ENCODE data around the gene MEIS3.

DNA sequence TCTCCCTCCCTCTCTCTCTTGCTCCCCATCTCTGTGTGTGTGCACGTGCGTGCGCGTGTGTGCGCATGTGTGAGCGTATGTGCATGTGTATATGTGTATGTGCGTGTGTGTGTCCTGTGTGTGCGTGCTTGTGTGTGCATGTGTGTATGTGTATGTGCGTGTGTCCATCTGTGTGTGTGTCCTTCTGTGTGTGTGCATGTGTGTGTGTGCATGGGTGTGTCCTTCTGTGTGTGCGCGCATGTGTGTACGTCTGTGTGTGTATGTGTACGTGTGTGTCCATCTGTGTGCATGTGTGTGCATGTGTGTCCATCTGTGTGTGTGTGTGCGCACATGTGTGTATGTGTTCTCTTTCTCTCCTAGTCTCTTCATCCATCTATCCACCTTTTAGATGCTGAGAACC lies 40.1 kb upstream of the MEIS3 start:
- TF ChIP-seq EZH2 (IDR thresholded peaks at IDR 0.05; ENCODE audit: borderline replicate concordance, low read depth, low read length, poor library complexity, severe bottlenecking), result no peak
- TF ChIP-seq, protein P1, sequence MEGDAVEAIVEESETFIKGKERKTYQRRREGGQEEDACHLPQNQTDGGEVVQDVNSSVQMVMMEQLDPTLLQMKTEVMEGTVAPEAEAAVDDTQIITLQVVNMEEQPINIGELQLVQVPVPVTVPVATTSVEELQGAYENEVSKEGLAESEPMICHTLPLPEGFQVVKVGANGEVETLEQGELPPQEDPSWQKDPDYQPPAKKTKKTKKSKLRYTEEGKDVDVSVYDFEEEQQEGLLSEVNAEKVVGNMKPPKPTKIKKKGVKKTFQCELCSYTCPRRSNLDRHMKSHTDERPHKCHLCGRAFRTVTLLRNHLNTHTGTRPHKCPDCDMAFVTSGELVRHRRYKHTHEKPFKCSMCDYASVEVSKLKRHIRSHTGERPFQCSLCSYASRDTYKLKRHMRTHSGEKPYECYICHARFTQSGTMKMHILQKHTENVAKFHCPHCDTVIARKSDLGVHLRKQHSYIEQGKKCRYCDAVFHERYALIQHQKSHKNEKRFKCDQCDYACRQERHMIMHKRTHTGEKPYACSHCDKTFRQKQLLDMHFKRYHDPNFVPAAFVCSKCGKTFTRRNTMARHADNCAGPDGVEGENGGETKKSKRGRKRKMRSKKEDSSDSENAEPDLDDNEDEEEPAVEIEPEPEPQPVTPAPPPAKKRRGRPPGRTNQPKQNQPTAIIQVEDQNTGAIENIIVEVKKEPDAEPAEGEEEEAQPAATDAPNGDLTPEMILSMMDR (conservative IDR thresholded peaks at IDR 0.05; ENCODE audit: low read depth, low read length), result no peak

All from A673 (cell line).